CD4-positive, alpha-beta memory T cell (primary cell): ENCODE measurements around the gene ZNF618. TPM values are rescaled to one million over a fixed set of nuclear protein-coding genes. Genes with fewer than 3 reads are reported as not detected.
"Not testable (repeated sequence)": the region's sequence is repeated elsewhere in the genome, so short reads cannot be mapped to it uniquely, and the experiment has no call there.

Experiments
- CTCF ChIA-PET: fragments of 350-600 bp; sonication (Branson Sonifier 250); formaldehyde crosslinking; loops from one replicate; lab custom pipeline; 2021; ENCODE audit warnings: inconsistent platforms; ENCODE audit not compliant: partially characterized antibody; lab: Charles Lee
- POLR2A ChIA-PET: fragments of 350-600 bp; sonication (Branson Sonifier 250); formaldehyde crosslinking; loops from one replicate; lab custom pipeline; 2021; ENCODE audit not compliant: partially characterized antibody; lab: Charles Lee
- DNase-seq, 5 donors: peaks; one replicate each; pipeline versions ENCODE4 v3.0.0 to v3.0.0-alpha.2; 2020 to 2022; ENCODE audit warnings: mixed read lengths in 1 of 5
- H3K27ac ChIP-seq: one replicate; pipeline ENCODE4 v1.7.0; 2013; ENCODE audit warnings: low read depth, low read length
- H3K27me3 ChIP-seq: 2 replicates; pipeline ENCODE4 v1.7.0; 2013; ENCODE audit warnings: mild to moderate bottlenecking, low read length, moderate library complexity; ENCODE audit not compliant: insufficient read depth
- H3K36me3 ChIP-seq: 2 replicates; pipeline ENCODE4 v1.7.0; 2013; ENCODE audit warnings: mild to moderate bottlenecking, low read length, moderate library complexity; ENCODE audit not compliant: insufficient read depth
- H3K4me1 ChIP-seq: 2 replicates; pipeline ENCODE4 v1.7.0; 2013; ENCODE audit warnings: mild to moderate bottlenecking, low read length, moderate library complexity; ENCODE audit not compliant: insufficient read depth
- H3K4me3 ChIP-seq, 2 donors: one replicate each; pipeline ENCODE4 v1.7.0; 2013; ENCODE audit warnings: low read length in 2 of 2, mild to moderate bottlenecking in 1 of 2
- H3K9me3 ChIP-seq, 2 donors: one replicate each; pipeline ENCODE4 v1.7.0; 2013; ENCODE audit warnings: low read length in 2 of 2, control low read depth in 1 of 2; ENCODE audit not compliant: control insufficient read depth in 1 of 2
- H3K27ac Mint-ChIP-seq, 7 donors: one replicate each; pipeline ENCODE4 v1.8.0; 2020 to 2021; ENCODE audit warnings: mixed read lengths in 7 of 7, mild to moderate bottlenecking in 6 of 7, inconsistent platforms in 3 of 7, moderate library complexity in 3 of 7
- H3K27me3 Mint-ChIP-seq, 2 donors: one replicate each; pipeline ENCODE4 v1.8.0; 2020 to 2021; ENCODE audit warnings: mixed read lengths in 2 of 2
- H3K36me3 Mint-ChIP-seq, 2 donors: one replicate each; pipeline ENCODE4 v1.8.0; 2020 to 2021; ENCODE audit warnings: mixed read lengths in 2 of 2, inconsistent platforms in 1 of 2, mild to moderate bottlenecking in 1 of 2
- H3K4me1 Mint-ChIP-seq, 4 donors: one replicate each; pipeline ENCODE4 v1.8.0; 2020 to 2021; ENCODE audit warnings: mixed read lengths in 4 of 4, mild to moderate bottlenecking in 1 of 4
- H3K4me3 Mint-ChIP-seq, 8 donors: one replicate each; pipeline ENCODE4 v1.8.0; 2020 to 2021; ENCODE audit warnings: mixed read lengths in 8 of 8, mild to moderate bottlenecking in 7 of 8, moderate library complexity in 6 of 8, inconsistent platforms in 3 of 8
- H3K9me3 Mint-ChIP-seq, 8 donors: one replicate each; pipeline ENCODE4 v1.8.0; 2020 to 2021; ENCODE audit warnings: mixed read lengths in 8 of 8, mild to moderate bottlenecking in 5 of 8, inconsistent platforms in 3 of 8, moderate library complexity in 1 of 8
- intact Hi-C: fragments of 100-400 bp; cut with micrococcal nuclease; formaldehyde crosslinking; loops from one replicate; pipeline ENCODE4 v1.15.1; 2023
- polyA plus RNA-seq, 2 donors: library from polyadenylated mRNA; unstranded; fragments of 300-500 nt; fragmentation: Illumina TruSeq; gene quantifications; one replicate each; pipeline ENCODE4 v1.2.3, GENCODE V29; 2021
- total RNA-seq, 2 experiments: library from RNA; stranded (reverse); gene quantifications; one replicate each; pipeline ENCODE4 v1.2.3, GENCODE V29; 2021

The ZNF618 gene
- total and polyA plus RNA-seq, 4 experiments from 2014 or later, result 0.79 to 1.7 (median 0.80) TPM; not detected in 1

DNA sequence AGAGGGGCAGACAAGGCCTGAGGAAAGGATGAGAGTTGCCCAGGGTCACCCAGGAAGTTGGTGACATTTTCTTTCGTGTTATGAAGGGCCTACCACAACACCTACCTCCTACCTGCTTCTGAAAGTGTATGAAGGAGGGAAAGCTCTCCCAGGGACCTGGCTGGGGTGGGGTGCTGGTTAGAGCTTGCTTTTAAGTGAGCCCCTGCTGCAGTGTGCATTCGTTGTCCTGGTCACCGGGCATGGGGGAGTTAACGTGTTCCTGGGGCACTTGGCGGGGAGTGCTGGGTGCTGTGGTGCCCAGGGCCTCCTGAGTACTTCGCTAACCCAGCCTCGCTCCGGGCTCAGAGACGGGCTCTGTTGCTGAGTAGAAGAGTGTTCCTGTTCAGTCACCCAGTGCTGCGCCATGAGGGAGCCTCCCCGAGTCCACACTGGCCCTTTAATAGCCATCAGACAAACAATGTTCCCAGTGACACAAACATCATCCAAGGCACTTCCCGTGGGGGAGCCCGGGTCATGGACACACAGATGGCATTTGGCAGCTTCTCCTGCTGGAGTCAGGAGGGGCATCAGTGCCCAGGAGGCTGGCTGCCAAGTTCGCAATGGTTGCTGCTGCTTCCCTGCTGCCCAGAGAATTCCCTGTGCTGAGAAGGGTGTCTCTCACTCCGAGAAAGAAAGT, 116.3 kb downstream of the ZNF618 start:
- no peaks in the 10 kb centered on the region for H3K27me3 ChIP-seq
- H3K27ac ChIP-seq, result no peak overlapping the region
- DNase-seq, result no peak
- Mint-ChIP-seq H3K4me3 (no peak overlapping the region), H3K4me1 (peaks cover 0 to 4% (median 2%) of the 10 kb centered on the region in 4 donors), H3K9me3 (no peaks in the 10 kb centered on the region), H3K27me3 (peaks cover 0 to 1% of the 10 kb centered on the region in 2 donors), H3K36me3 (peaks cover 2 to 4% of the 10 kb centered on the region in 2 donors), H3K27ac (no peak overlapping the region)
- H3K36me3 ChIP-seq, result no peaks in the 10 kb centered on the region
- intact Hi-C loops, result no loop called here
- no peak overlapping the region for H3K4me3 ChIP-seq
- ChIA-PET POLR2A (no interaction called here), CTCF (no interaction called here)
- no peaks in the 10 kb centered on the region for H3K4me1 ChIP-seq
- no peaks in the 10 kb centered on the region for H3K9me3 ChIP-seq

DNA sequence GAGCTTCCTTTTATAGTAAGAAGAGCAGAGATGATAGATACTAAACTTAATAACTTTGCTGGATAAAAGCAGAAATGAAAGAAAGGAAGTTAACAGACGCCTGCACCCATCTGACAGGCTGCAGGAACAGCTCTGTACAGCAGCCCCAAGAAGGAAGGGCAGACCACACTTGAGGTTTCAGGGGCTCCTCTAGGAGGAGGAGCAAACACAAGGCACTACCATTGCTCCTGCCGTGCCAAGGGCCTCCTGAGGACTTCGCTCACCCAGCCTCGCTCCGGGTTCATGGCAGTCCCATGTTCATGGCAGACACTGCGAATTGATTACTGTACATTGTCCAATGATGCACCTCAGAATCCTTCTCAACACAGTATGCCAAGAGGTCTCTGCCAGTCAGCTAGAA, 116.9 kb downstream of the ZNF618 start:
- Mint-ChIP-seq H3K36me3 (peaks cover 2 to 4% of the 10 kb centered on the region in 2 donors), H3K9me3 (no peaks in the 10 kb centered on the region), H3K27me3 (peaks cover 0 to 1% of the 10 kb centered on the region in 2 donors), H3K27ac (peak overlapping the region in 1 of 7 donors; percentile 26), H3K4me3 (no peak overlapping the region), H3K4me1 (peaks cover 0 to 4% (median 2%) of the 10 kb centered on the region in 4 donors)
- Histone ChIP-seq H3K27ac (no peak overlapping the region), H3K4me1 (no peaks in the 10 kb centered on the region), H3K4me3 (no peak overlapping the region), H3K27me3 (no peaks in the 10 kb centered on the region), H3K36me3 (no peaks in the 10 kb centered on the region), H3K9me3 (no peaks in the 10 kb centered on the region)
- POLR2A ChIA-PET, result no interaction called here
- CTCF ChIA-PET, result no interaction called here
- intact Hi-C loops, result no loop called here
- no peak for DNase-seq

DNA sequence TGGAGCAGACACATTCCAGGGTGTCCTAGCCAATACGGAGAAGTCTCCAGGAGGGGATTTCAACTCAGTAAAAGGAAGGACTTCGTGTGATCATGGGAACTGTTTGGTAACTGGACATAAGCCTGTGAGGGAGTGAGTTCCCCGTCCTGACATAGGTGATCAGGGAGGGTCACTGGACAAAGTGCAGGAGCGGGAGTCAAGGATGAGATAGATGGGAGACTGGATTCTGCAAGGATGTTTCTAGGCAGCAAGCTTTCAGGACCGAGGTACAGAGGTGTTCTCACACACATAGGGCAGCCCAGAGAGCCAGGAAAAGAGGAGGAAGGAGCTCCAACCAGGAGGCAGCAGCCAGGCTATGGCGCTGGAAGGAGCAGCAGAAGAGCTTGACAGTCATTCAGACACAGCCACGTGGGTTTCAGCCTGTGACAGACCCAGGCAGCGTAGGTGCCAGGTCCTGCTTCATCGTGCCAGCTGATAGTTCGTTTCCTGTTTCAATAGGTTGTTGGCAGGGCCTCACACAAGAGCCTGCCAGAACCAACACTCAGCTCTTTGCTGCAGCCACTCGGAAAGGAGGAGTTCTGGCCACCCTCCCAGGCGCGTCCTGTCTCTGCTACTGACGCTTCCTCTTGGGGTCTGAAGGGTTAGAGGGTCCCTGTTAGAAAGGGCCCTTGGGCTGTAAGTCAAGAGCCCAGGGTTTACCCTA, 117.9 kb downstream of the ZNF618 start:
- no peak overlapping the region for H3K4me3 Mint-ChIP-seq
- Histone ChIP-seq H3K27ac (no peak overlapping the region), H3K36me3 (no peaks in the 10 kb centered on the region), H3K9me3 (no peaks in the 10 kb centered on the region), H3K4me3 (no peak overlapping the region), H3K27me3 (no peaks in the 10 kb centered on the region), H3K4me1 (no peaks in the 10 kb centered on the region)
- H3K9me3 Mint-ChIP-seq, result no peaks in the 10 kb centered on the region
- ChIA-PET POLR2A (no interaction called here), CTCF (no interaction called here)
- peaks cover 0 to 1% of the 10 kb centered on the region in 2 donors for H3K27me3 Mint-ChIP-seq
- peaks cover 0 to 4% (median 2%) of the 10 kb centered on the region in 4 donors for H3K4me1 Mint-ChIP-seq
- DNase-seq, result no peak
- intact Hi-C loops, result no loop called here
- H3K36me3 Mint-ChIP-seq, result peaks cover 0 to 4% of the 10 kb centered on the region in 2 donors
- H3K27ac Mint-ChIP-seq, result no peak overlapping the region

DNA sequence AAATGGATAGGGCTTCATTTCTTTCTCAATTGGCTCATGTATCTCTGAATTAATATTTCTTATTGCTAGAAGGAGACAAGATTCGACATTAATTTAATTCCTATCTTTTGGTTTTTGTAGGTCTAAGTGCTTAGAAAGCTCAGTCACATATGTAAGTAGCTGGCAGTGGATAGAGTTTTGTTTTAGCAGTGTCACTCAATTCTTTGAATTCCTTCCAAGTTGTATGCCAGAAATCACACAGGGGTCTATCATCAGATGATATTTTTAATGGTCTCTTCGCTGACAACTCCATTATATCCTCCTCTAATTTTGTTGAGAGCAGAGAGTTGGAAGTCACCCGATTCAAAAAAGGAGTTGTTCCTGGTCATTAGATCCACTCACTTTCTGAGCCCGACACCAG, 119.3 kb downstream of the ZNF618 start:
- no peaks in the 10 kb centered on the region for H3K9me3 ChIP-seq

DNA sequence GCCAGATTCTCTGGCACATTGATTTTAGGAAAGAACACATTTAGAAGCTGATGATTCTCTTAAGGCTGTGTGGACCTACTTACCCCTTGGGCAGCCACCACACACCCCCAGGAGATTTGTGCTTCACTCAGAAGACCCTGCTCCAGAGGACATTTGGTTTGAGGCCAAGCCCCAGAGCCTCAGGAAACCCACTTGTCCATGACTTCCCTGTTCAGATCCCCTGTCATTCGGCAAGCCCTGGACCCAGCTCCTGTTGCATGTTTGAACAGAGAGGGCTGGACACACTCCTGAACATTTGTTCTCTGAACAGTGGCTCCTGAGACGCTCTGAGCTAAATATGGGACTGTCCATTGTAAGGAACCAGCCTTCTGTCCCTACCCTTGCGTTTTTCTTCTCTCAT, 119.9 kb downstream of the ZNF618 start:
- POLR2A ChIA-PET, result no interaction called here
- Histone ChIP-seq H3K4me1 (no peaks in the 10 kb centered on the region), H3K27ac (no peak overlapping the region), H3K4me3 (no peak overlapping the region), H3K9me3 (no peaks in the 10 kb centered on the region), H3K36me3 (no peaks in the 10 kb centered on the region), H3K27me3 (no peaks in the 10 kb centered on the region)
- Mint-ChIP-seq H3K27ac (no peak overlapping the region), H3K36me3 (no peaks in the 10 kb centered on the region), H3K4me3 (no peak overlapping the region), H3K4me1 (peaks cover 0 to 4% (median 2%) of the 10 kb centered on the region in 4 donors), H3K9me3 (no peaks in the 10 kb centered on the region), H3K27me3 (peaks cover 0 to 1% of the 10 kb centered on the region in 2 donors)
- no peak for DNase-seq
- intact Hi-C loops, result no loop called here
- CTCF ChIA-PET, result no interaction called here

More for the DNA sequence above, 119.3 kb downstream of the ZNF618 start:
- ChIA-PET POLR2A (no interaction called here), CTCF (no interaction called here)
- peaks cover 0 to 1% of the 10 kb centered on the region in 2 donors for H3K27me3 Mint-ChIP-seq
- Histone ChIP-seq H3K27me3 (no peaks in the 10 kb centered on the region), H3K4me3 (no peak overlapping the region), H3K27ac (no peak overlapping the region), H3K36me3 (no peaks in the 10 kb centered on the region), H3K4me1 (no peaks in the 10 kb centered on the region)
- peaks cover 0 to 4% (median 2%) of the 10 kb centered on the region in 4 donors for H3K4me1 Mint-ChIP-seq
- H3K27ac Mint-ChIP-seq, result no peak overlapping the region
- H3K9me3 Mint-ChIP-seq, result no peaks in the 10 kb centered on the region
- H3K36me3 Mint-ChIP-seq, result no peaks in the 10 kb centered on the region
- H3K4me3 Mint-ChIP-seq, result no peak overlapping the region
- no peak for DNase-seq
- intact Hi-C loops, result no loop called here

DNA sequence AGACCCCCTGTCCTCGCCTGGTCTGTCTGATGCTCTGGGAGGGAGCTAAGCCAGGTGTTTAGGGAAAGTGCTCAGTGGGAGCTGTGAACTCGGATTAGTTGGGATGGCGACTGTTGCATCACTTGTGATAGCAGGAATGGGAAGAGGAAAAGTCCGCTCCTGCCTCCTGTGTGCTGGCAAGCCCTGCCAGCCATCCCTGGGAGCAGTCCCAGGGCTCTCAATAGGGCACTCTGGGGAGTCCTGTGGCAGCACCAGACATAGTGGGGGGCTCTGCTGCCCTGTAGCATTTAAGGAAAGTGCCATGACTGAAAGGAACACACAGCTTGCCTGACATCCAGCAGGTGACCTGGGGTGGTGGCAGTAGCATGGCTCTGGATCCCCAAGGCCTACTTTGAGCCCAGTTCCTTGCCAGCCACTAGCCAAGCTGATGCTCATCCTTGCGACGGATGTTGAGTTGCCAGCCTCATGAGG, 120.5 kb downstream of the ZNF618 start:
- Histone ChIP-seq H3K36me3 (no peaks in the 10 kb centered on the region), H3K27me3 (no peaks in the 10 kb centered on the region), H3K27ac (no peak overlapping the region), H3K4me1 (no peaks in the 10 kb centered on the region), H3K9me3 (no peaks in the 10 kb centered on the region), H3K4me3 (no peak overlapping the region)
- ChIA-PET POLR2A (no interaction called here), CTCF (no interaction called here)
- Mint-ChIP-seq H3K4me3 (no peak overlapping the region), H3K9me3 (no peaks in the 10 kb centered on the region), H3K36me3 (no peaks in the 10 kb centered on the region), H3K27ac (no peak overlapping the region), H3K27me3 (peaks cover 0 to 1% of the 10 kb centered on the region in 2 donors), H3K4me1 (peaks cover 0 to 4% (median 2%) of the 10 kb centered on the region in 4 donors)
- intact Hi-C loops, result no loop called here
- DNase-seq, result no peak

DNA sequence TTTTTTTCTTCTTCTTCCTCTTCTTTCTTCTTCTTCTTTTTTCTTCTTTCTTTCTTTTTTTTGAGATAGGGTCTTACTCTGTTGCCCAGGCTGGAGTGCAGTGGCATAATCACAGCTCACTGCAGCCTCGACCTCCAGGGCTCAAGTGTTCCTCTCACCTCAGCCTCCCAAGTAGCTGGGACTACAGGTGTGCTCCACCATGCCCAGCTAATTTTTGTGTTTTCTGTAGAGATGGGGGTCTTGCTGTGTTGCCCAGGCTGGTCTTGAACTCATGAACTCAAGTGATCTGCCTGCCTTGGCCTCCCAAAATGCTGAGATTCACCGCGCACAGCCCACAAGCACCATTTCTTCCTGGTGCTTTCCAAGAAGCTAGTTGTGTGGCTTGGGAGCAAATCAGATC, 121.0 kb downstream of the ZNF618 start:
- H3K4me1 Mint-ChIP-seq, POLR2A ChIA-PET, H3K27me3 Mint-ChIP-seq, H3K27ac ChIP-seq, CTCF ChIA-PET, H3K36me3 ChIP-seq, intact Hi-C loops, DNase-seq, H3K4me3 Mint-ChIP-seq, H3K27me3 ChIP-seq, H3K27ac Mint-ChIP-seq, H3K4me3 ChIP-seq, H3K9me3 Mint-ChIP-seq, H3K4me1 ChIP-seq, H3K36me3 Mint-ChIP-seq, H3K9me3 ChIP-seq: not testable (repeated sequence)
